ENCODE data around the gene KCNK3. TPM values are rescaled to one million over a fixed set of nuclear protein-coding genes. Genes with fewer than 3 reads are reported as not detected.

KCNK3 gene
- total RNA-seq, 1 experiment from 2014 or later: not detected

- no peaks in the 10 kb centered on the region for H3K27me3 Mint-ChIP-seq (ENCODE audit: insufficient read depth, unreplicated experiment)
- no peaks in the 10 kb centered on the region for H3K36me3 Mint-ChIP-seq (ENCODE audit: insufficient read depth, unreplicated experiment)
- H3K27ac Mint-ChIP-seq (ENCODE audit: low read depth, unreplicated experiment): peak overlapping the region; percentile 77
- no peak overlapping the region for H3K4me3 Mint-ChIP-seq (ENCODE audit: unreplicated experiment)
- BruUV-seq (replicated peaks): no TSS peak
- peaks cover 14% of the 10 kb centered on the region for H3K4me1 Mint-ChIP-seq (ENCODE audit: insufficient read depth, unreplicated experiment)
- TF ChIP-seq CTCF (IDR thresholded peaks at IDR 0.05; ENCODE audit: unreplicated experiment): no peak
- ChIA-PET CTCF (interaction anchor here (1.0 kb wide), 1 partner anchor 23 kb away, joined by 3 read pairs; no protein-coding TSS in a partner anchor), POLR2A (interaction anchor here (0.8 kb wide), 1 partner anchor 46 kb away, joined by 3 read pairs; no protein-coding TSS in a partner anchor)
- no peaks in the 10 kb centered on the region for H3K9me3 Mint-ChIP-seq (ENCODE audit: unreplicated experiment)
- intact Hi-C loops (cut with micrococcal nuclease): no loop called here
- DNase-seq (ENCODE audit: unreplicated experiment): no peak
Measured at GRCh38 chr2:26723475-26723874, 31.0 kb downstream of the KCNK3 start.

GRCh38 chr2:26723991-26724750 lies 31.6 kb downstream of the KCNK3 start:
- H3K27ac Mint-ChIP-seq (ENCODE audit: low read depth, unreplicated experiment): peak overlapping the region; percentile 77
- intact Hi-C loops (cut with micrococcal nuclease): no loop called here
- POLR2A ChIA-PET: interaction anchor here (0.8 kb wide), 1 partner anchor 46 kb away, joined by 3 read pairs; no protein-coding TSS in a partner anchor
- H3K9me3 Mint-ChIP-seq (ENCODE audit: unreplicated experiment): no peaks in the 10 kb centered on the region
- peak; percentile 95 for DNase-seq (ENCODE audit: unreplicated experiment)
- BruUV-seq (replicated peaks): no TSS peak
- peaks cover 14% of the 10 kb centered on the region for H3K4me1 Mint-ChIP-seq (ENCODE audit: insufficient read depth, unreplicated experiment)
- TF ChIP-seq CTCF (IDR thresholded peaks at IDR 0.05; ENCODE audit: unreplicated experiment): no peak
- H3K27me3 Mint-ChIP-seq (ENCODE audit: insufficient read depth, unreplicated experiment): no peaks in the 10 kb centered on the region
- H3K36me3 Mint-ChIP-seq (ENCODE audit: insufficient read depth, unreplicated experiment): no peaks in the 10 kb centered on the region
- H3K4me3 Mint-ChIP-seq (ENCODE audit: unreplicated experiment): no peak overlapping the region
- CTCF ChIA-PET: no interaction called here

GRCh38 chr2:26724784-26725520 lies 32.4 kb downstream of the KCNK3 start:
- Mint-ChIP-seq H3K4me1 (ENCODE audit: insufficient read depth, unreplicated experiment) (peaks cover 14% of the 10 kb centered on the region), H3K9me3 (ENCODE audit: unreplicated experiment) (no peaks in the 10 kb centered on the region), H3K27ac (ENCODE audit: low read depth, unreplicated experiment) (peak overlapping the region; percentile 77), H3K36me3 (ENCODE audit: insufficient read depth, unreplicated experiment) (no peaks in the 10 kb centered on the region), H3K4me3 (ENCODE audit: unreplicated experiment) (no peak overlapping the region), H3K27me3 (ENCODE audit: insufficient read depth, unreplicated experiment) (no peaks in the 10 kb centered on the region)
- ChIA-PET CTCF (interaction anchor here (0.7 to 1.9 kb wide), 4 partner anchors 20 to 121 kb away, joined by 3 to 4 read pairs (median 3); no protein-coding TSS in a partner anchor), POLR2A (no interaction called here)
- intact Hi-C loops (cut with micrococcal nuclease): no loop called here
- no TSS peak for BruUV-seq (replicated peaks)
- no peak for DNase-seq (ENCODE audit: unreplicated experiment)
- no peak for TF ChIP-seq CTCF (IDR thresholded peaks at IDR 0.05; ENCODE audit: unreplicated experiment)

DNA sequence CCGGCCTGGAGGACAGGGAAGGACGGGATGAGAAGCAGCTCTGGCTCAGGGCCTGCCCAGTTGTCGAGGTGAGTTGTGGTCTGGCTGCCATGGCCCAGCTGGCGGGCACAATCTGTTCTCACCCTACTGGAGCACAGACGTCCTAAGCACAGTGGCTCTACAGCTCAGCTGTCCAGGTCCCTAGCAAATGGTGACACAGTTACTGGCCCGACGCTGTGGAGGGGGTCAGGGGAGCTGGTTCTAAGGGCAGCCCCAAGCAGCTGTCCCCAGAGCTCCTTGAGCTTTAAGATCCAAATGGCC lies 32.9 kb downstream of the KCNK3 start:
- intact Hi-C loops (cut with micrococcal nuclease): no loop called here
- Mint-ChIP-seq H3K4me3 (ENCODE audit: unreplicated experiment) (no peak overlapping the region), H3K27ac (ENCODE audit: low read depth, unreplicated experiment) (no peak overlapping the region), H3K4me1 (ENCODE audit: insufficient read depth, unreplicated experiment) (peaks cover 11% of the 10 kb centered on the region), H3K36me3 (ENCODE audit: insufficient read depth, unreplicated experiment) (no peaks in the 10 kb centered on the region), H3K27me3 (ENCODE audit: insufficient read depth, unreplicated experiment) (no peaks in the 10 kb centered on the region), H3K9me3 (ENCODE audit: unreplicated experiment) (no peaks in the 10 kb centered on the region)
- DNase-seq (ENCODE audit: unreplicated experiment): no peak
- POLR2A ChIA-PET: no interaction called here
- no TSS peak for BruUV-seq (replicated peaks)
- no peak for TF ChIP-seq CTCF (IDR thresholded peaks at IDR 0.05; ENCODE audit: unreplicated experiment)
- CTCF ChIA-PET: interaction anchor here (0.7 to 1.9 kb wide), 5 partner anchors 19 to 147 kb away, joined by 3 to 4 read pairs (median 3); no protein-coding TSS in a partner anchor

Measured in MCF 10A (cell line).